Vagina (tissue), 2 donors: ENCODE data around the gene ZNF804A. TPM values are rescaled to one million over a fixed set of nuclear protein-coding genes. Genes with fewer than 3 reads are reported as not detected.
A peak's percentile ranks its signal among the peaks of the same experiment; 100 is the strongest.

Experiments
- DNase-seq, 2 donors: peaks; one replicate each; pipeline ENCODE4 v3.0.0-alpha.2; 2017; ENCODE audit errors: extremely low spot score in 2 of 2
- H3K27ac ChIP-seq: fragments of 200-600 bp; sonication (generic); one replicate; pipeline ENCODE4 v1.5.1; 2019
- H3K27me3 ChIP-seq: fragments of 200-600 bp; sonication (generic); one replicate; pipeline ENCODE4 v1.5.1; 2019
- H3K36me3 ChIP-seq, 2 donors: fragments of 200-600 bp; sonication (generic); one replicate each; pipeline ENCODE4 v1.5.1; 2017 to 2019
- H3K4me1 ChIP-seq: fragments of 200-600 bp; sonication (generic); one replicate; pipeline ENCODE4 v1.5.1; 2019
- H3K4me3 ChIP-seq, 2 donors: fragments of 200-600 bp; sonication (generic); 1 replicate in 1 of 2; 2 replicates in 1 of 2; pipeline ENCODE4 v1.5.1; 2016 to 2019
- H3K9me3 ChIP-seq: fragments of 200-600 bp; sonication (generic); one replicate; pipeline ENCODE4 v1.5.1; 2019
- CTCF ChIP-seq, 3 experiments: fragments of 450-650 bp in 2 of 3; fragments of 200-600 bp in 1 of 3; sonication (generic) in 1 of 3; IDR thresholded peaks; one replicate each; pipeline ENCODE4 v1.5.1; 2017 to 2019; ENCODE audit warnings: antibody characterized with exemption in 3 of 3, mild to moderate bottlenecking in 2 of 3, moderate library complexity in 2 of 3
- POLR2A ChIP-seq, 2 donors: fragments of 450-650 bp; IDR thresholded peaks; one replicate each; pipeline ENCODE4 v1.6.1; 2017; ENCODE audit warnings: antibody characterized with exemption in 2 of 2, mild to moderate bottlenecking in 2 of 2, moderate library complexity in 2 of 2
- POLR2AphosphoS5 ChIP-seq, 2 donors: sonication (generic); formaldehyde crosslinking; IDR thresholded peaks; one replicate each; pipeline ENCODE4 v1.9.0; 2017; ENCODE audit warnings: antibody characterized with exemption in 2 of 2, mild to moderate bottlenecking in 2 of 2, low read depth in 1 of 2; ENCODE audit not compliant: insufficient read depth in 1 of 2
- intact Hi-C: fragments of 100-400 bp; cut with DNase I; formaldehyde crosslinking; loops from one replicate; pipeline ENCODE4 v1.15.1; 2023
- total RNA-seq: library from RNA; depleted of rRNA; stranded (reverse); fragments of >200 nt; gene quantifications from one replicate; pipeline ENCODE4 v1.2.3, GENCODE V29; 2016

Gene ZNF804A
- total RNA-seq, 1 donor from 2014 or later, result 1.2 TPM

GRCh38 chr2:184589261-184589660, 9.1 kb upstream of the ZNF804A start:
- H3K9me3 ChIP-seq, result no peaks in the 10 kb centered on the region

GRCh38 chr2:184596819-184597411, 1.4 kb upstream of the ZNF804A start:
- no peak for TF ChIP-seq CTCF (IDR thresholded peaks at IDR 0.05)
- Histone ChIP-seq H3K27ac (peak overlapping the region; percentile 73), H3K4me1 (peaks cover 11% of the 10 kb centered on the region), H3K36me3 (no peaks in the 10 kb centered on the region), H3K4me3 (peak overlapping the region; percentile 52 to 80), H3K9me3 (no peaks in the 10 kb centered on the region), H3K27me3 (no peaks in the 10 kb centered on the region)
- intact Hi-C loops, result no loop called here
- no peak for DNase-seq

More at GRCh38 chr2:184589261-184589660, 9.1 kb upstream of the ZNF804A start:
- no peak overlapping the region for H3K27ac ChIP-seq
- DNase-seq, result no peak
- H3K4me3 ChIP-seq, result no peak overlapping the region
- no peaks in the 10 kb centered on the region for H3K27me3 ChIP-seq
- intact Hi-C loops, result no loop called here
- H3K36me3 ChIP-seq, result no peaks in the 10 kb centered on the region
- no peaks in the 10 kb centered on the region for H3K4me1 ChIP-seq
- TF ChIP-seq CTCF (IDR thresholded peaks at IDR 0.05), result no peak
- TF ChIP-seq POLR2A (IDR thresholded peaks at IDR 0.05), result no peak
- no peak for TF ChIP-seq POLR2AphosphoS5 (IDR thresholded peaks at IDR 0.05; ENCODE audit: insufficient read depth in 1 of 2, low read depth in 1 of 2)

- H3K9me3 ChIP-seq, result no peaks in the 10 kb centered on the region
- no peaks in the 10 kb centered on the region for H3K36me3 ChIP-seq
- H3K4me1 ChIP-seq, result peaks cover 11% of the 10 kb centered on the region
- peak overlapping the region; percentile 73 for H3K27ac ChIP-seq
- DNase-seq, result no peak
- TF ChIP-seq POLR2A (IDR thresholded peaks at IDR 0.05), result no peak
- TF ChIP-seq POLR2AphosphoS5 (IDR thresholded peaks at IDR 0.05; ENCODE audit: insufficient read depth in 1 of 2, low read depth in 1 of 2), result no peak
- no peak for TF ChIP-seq CTCF (IDR thresholded peaks at IDR 0.05)
- H3K27me3 ChIP-seq, result no peaks in the 10 kb centered on the region
- peak overlapping the region; percentile 52 to 80 for H3K4me3 ChIP-seq
- intact Hi-C loops, result no loop called here
These were observed 748 bp upstream of the ZNF804A start for GRCh38 chr2:184597571-184597991.

- Histone ChIP-seq H3K36me3 (no peaks in the 10 kb centered on the region), H3K27ac (peak overlapping the region; percentile 73), H3K4me1 (peaks cover 11% of the 10 kb centered on the region), H3K4me3 (peak overlapping the region; percentile 52 to 80), H3K27me3 (no peaks in the 10 kb centered on the region), H3K9me3 (no peaks in the 10 kb centered on the region)
- intact Hi-C loops, result no loop called here
- no peak for TF ChIP-seq CTCF (IDR thresholded peaks at IDR 0.05)
- TF ChIP-seq POLR2A (IDR thresholded peaks at IDR 0.05), result no peak
- TF ChIP-seq POLR2AphosphoS5 (IDR thresholded peaks at IDR 0.05; ENCODE audit: insufficient read depth in 1 of 2, low read depth in 1 of 2), result no peak
- no peak for DNase-seq
These were observed 370 bp upstream of the ZNF804A start for GRCh38 chr2:184598002-184598315.

GRCh38 chr2:184599054-184599871, 934 bp downstream of the ZNF804A start:
- Histone ChIP-seq H3K9me3 (no peaks in the 10 kb centered on the region), H3K27me3 (no peaks in the 10 kb centered on the region), H3K27ac (peak overlapping the region; percentile 73), H3K4me1 (peaks cover 11% of the 10 kb centered on the region), H3K36me3 (no peaks in the 10 kb centered on the region), H3K4me3 (peak overlapping the region; percentile 52 to 80)
- DNase-seq, result no peak
- intact Hi-C loops, result no loop called here
- TF ChIP-seq POLR2A (IDR thresholded peaks at IDR 0.05) (no peak), CTCF (IDR thresholded peaks at IDR 0.05) (no peak), POLR2AphosphoS5 (IDR thresholded peaks at IDR 0.05; ENCODE audit: insufficient read depth in 1 of 2, low read depth in 1 of 2) (no peak)
